UCSD-AML1 (cell line): ENCODE measurements around the gene CRB3.
"Not testable (repeated sequence)": the region's sequence is repeated elsewhere in the genome, so short reads cannot be mapped to it uniquely, and the experiment has no call there.

Experiments
- DNase-seq: peaks from one replicate; lab custom pipeline; 2025; ENCODE audit not compliant: unreplicated experiment; lab: John Stamatoyannopoulos, UW

The CRB3 gene

GRCh38 chr19:6464070-6464873, at the start of gene CRB3:
TSS of gene CRB3 (plus strand) at chr19:6464271. CDS start at chr19:6464702, 431 bp downstream.
- DNase-seq = no peak

GRCh38 chr19:6414793-6415590, 49.1 kb upstream of the CRB3 start:
- no peak for DNase-seq

DNA sequence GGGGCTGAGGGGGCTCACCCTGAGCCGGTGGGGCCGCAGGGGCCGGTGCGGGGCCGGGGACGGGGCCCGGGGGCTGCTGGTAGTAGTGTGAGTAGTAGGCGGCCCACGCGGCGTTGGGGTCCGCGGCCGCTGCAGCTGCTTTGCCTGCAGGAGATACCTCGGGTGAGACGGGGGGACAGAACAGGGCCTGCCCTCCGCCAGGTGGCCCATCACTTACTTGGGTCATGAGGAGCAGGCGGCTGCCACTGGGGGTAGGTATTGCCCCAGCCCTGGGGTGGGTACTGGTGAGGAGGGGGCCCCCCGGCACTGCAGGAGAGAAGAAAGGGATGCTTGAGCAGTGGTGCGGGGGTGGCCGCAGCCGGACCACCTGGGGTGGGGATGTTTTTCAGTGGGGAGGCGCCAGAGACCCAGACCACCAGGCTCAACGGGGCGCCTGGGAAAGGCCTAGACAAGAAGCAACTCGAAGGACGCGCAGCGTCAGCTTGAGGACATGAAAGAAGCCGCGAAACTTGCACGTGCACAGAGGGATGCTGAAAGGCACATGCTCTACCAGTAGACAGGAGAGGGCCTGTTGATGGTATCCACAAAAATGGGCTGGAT, 48.4 kb upstream of the CRB3 start:
- DNase-seq = no peak

GRCh38 chr19:6416658-6417405, 47.2 kb upstream of the CRB3 start:
- DNase-seq = no peak

GRCh38 chr19:6417713-6418561, 46.1 kb upstream of the CRB3 start:
- DNase-seq = no peak

- no peak for DNase-seq
Observed at GRCh38 chr19:6418562-6418932, 45.5 kb upstream of the CRB3 start.

GRCh38 chr19:6421075-6422014, 42.7 kb upstream of the CRB3 start:
- no peak for DNase-seq

GRCh38 chr19:6423499-6424194, 40.4 kb upstream of the CRB3 start:
- peak; percentile 45 for DNase-seq

DNA sequence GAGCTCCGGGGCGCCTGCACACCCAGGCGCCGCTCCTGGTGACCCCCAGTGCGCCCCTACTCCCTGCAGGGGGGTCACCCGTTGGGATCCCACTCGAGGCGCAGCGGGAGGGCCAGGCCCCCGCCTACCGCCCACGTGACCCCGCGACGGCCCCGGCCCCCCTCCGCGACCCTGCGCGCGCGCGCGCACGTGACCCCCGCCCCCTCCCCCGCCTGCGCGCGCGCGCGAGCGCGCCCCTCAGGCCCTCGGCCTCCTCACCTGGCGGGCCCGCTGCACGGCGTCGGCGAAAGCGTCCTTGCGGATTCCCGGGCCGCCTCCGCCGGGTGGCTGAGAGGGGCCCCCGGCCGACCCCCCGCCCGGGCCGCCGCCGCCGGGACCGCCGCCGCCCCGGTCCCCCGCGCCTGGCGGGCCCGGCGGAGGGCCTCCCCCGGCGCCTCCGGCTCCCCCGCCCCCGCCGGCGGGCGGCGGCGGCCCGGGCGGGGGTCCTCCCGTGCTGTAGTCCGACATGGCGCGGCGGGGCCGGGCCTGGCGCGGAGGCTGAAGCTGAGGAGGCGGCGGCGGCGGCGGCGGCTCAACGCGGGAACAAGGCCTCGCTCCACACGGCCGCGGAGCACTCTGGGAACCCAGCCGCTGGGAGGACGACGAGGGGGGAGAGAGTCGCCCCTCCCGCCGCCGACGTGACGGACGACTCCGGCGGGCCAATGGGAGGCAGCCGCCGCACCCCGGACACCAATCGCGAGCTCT, 39.7 kb upstream of the CRB3 start, which contains the start of gene KHSRP:
Gene KHSRP (minus strand): TSS at position 617 of the 744 bp plus-strand sequence. CDS start 110 bp downstream, at position 507.
- DNase-seq = peak; percentile 36

GRCh38 chr19:6424939-6425731, 38.9 kb upstream of the CRB3 start:
- peak; percentile 99 for DNase-seq

GRCh38 chr19:6425732-6426620, 38.1 kb upstream of the CRB3 start:
- peak; percentile 49 for DNase-seq

DNA sequence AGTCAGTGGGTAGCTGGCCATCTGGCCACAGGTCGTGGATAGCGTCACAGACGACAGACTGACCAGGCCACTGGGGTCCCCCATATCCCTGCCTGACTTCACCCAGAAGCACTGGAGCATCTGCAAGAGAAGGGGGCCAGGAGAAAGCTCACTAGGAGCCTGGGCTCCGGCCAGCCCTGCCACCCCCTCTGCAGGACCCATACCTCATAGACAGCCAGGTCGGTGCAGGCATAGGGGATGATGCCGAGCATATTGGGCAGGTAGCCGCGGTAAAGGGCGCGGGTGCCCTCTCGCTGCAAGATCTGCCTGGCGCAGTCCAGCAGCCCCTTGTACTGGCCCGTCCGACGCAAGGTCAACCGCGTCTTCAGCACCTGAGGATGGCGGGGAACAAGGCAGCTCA, 36.9 kb upstream of the CRB3 start:
- DNase-seq = no peak

GRCh38 chr19:6428692-6429418, 35.2 kb upstream of the CRB3 start:
- not testable (repeated sequence) for DNase-seq

- no peak for DNase-seq
Observed at GRCh38 chr19:6429419-6430221, 34.5 kb upstream of the CRB3 start.
